Measurements from ENCODE around the gene ZNF407. TPM values are rescaled to one million over a fixed set of nuclear protein-coding genes. Genes with fewer than 3 reads are reported as not detected.

The ZNF407 gene
- total and polyA plus RNA-seq, 4 donors, result 1.9 to 16.5 (median 6.6) TPM

- no peaks in the 10 kb centered on the region for H3K9me3 ChIP-seq (ENCODE audit: control insufficient read depth in 4 of 4, low read length in 3 of 4)
- H3K27ac ChIP-seq (ENCODE audit: low read depth in 1 of 2, low read length in 2 of 2), result no peak overlapping the region
- 73% methylated on average over 2 of the region's 2 CpGs for WGBS
- H3K27me3 ChIP-seq (ENCODE audit: control insufficient read depth in 4 of 4, insufficient read depth in 4 of 4, low read length in 3 of 4), result no peaks in the 10 kb centered on the region
- H3K4me3 ChIP-seq (ENCODE audit: low read depth in 1 of 3, low read length in 3 of 3), result no peak overlapping the region
- no peak overlapping the region for H3K9ac ChIP-seq (ENCODE audit: low read depth in 1 of 2, low read length in 2 of 2)
- H3K4me1 ChIP-seq (ENCODE audit: control insufficient read depth in 4 of 4, insufficient read depth in 4 of 4, low read length in 3 of 4), result no peaks in the 10 kb centered on the region
- peaks cover 0 to 5% (median 0%) of the 10 kb centered on the region in 4 donors for H3K36me3 ChIP-seq (ENCODE audit: control insufficient read depth in 4 of 4, insufficient read depth in 3 of 4, low read depth in 1 of 4, low read length in 3 of 4)
- TF ChIP-seq, protein P1, sequence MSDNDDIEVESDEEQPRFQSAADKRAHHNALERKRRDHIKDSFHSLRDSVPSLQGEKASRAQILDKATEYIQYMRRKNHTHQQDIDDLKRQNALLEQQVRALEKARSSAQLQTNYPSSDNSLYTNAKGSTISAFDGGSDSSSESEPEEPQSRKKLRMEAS (IDR thresholded peaks at IDR 0.05), result no peak
- TF ChIP-seq, protein P2, sequence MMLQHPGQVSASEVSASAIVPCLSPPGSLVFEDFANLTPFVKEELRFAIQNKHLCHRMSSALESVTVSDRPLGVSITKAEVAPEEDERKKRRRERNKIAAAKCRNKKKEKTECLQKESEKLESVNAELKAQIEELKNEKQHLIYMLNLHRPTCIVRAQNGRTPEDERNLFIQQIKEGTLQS (IDR thresholded peaks at IDR 0.05), result no peak
- TF ChIP-seq GABPA (IDR thresholded peaks at IDR 0.05 in 1 of 2, conservative IDR thresholded peaks at IDR 0.05 in 1 of 2) (no peak), EGR1 (IDR thresholded peaks at IDR 0.05; ENCODE audit: low read depth in 2 of 2) (no peak), RXRA (IDR thresholded peaks at IDR 0.05) (no peak), ZBTB33 (IDR thresholded peaks at IDR 0.05) (no peak), HNF4G (IDR thresholded peaks at IDR 0.05) (no peak), RAD21 (IDR thresholded peaks at IDR 0.05) (no peak), FOXA1 (IDR thresholded peaks at IDR 0.05) (no peak), SP1 (IDR thresholded peaks at IDR 0.05) (no peak), TAF1 (conservative IDR thresholded peaks at IDR 0.05) (no peak), NR2F2 (IDR thresholded peaks at IDR 0.05) (no peak), YY1 (IDR thresholded peaks at IDR 0.05) (no peak), JUND (IDR thresholded peaks at IDR 0.05) (no peak), REST (IDR thresholded peaks at IDR 0.05) (no peak), FOXA2 (IDR thresholded peaks at IDR 0.05) (no peak)
- TF ChIP-seq, protein P3, sequence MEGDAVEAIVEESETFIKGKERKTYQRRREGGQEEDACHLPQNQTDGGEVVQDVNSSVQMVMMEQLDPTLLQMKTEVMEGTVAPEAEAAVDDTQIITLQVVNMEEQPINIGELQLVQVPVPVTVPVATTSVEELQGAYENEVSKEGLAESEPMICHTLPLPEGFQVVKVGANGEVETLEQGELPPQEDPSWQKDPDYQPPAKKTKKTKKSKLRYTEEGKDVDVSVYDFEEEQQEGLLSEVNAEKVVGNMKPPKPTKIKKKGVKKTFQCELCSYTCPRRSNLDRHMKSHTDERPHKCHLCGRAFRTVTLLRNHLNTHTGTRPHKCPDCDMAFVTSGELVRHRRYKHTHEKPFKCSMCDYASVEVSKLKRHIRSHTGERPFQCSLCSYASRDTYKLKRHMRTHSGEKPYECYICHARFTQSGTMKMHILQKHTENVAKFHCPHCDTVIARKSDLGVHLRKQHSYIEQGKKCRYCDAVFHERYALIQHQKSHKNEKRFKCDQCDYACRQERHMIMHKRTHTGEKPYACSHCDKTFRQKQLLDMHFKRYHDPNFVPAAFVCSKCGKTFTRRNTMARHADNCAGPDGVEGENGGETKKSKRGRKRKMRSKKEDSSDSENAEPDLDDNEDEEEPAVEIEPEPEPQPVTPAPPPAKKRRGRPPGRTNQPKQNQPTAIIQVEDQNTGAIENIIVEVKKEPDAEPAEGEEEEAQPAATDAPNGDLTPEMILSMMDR (IDR thresholded peaks at IDR 0.05; ENCODE audit: low read depth, low read length, missing input control), result no peak
- no peak for DNase-seq (ENCODE audit: low spot score)
Measured at GRCh38 chr18:74906184-74906583, 308.5 kb downstream of the ZNF407 start.
